H1 (cell line): Measurements from ENCODE around the gene CFAP58.

Experiments used
- GABPA ChIP-seq: IDR thresholded peaks from 2 replicates; pipeline ENCODE4 v1.6.1; 2011; ENCODE audit warnings: mild to moderate bottlenecking, low read length, moderate library complexity, borderline replicate concordance; ENCODE audit not compliant: insufficient read depth
- RAD21 ChIP-seq, 2 experiments: IDR thresholded peaks in 1 of 2; conservative IDR thresholded peaks in 1 of 2; 2 replicates each; pipeline ENCODE4 v1.6.1; 2011; ENCODE audit warnings: low read depth in 2 of 2, low read length in 2 of 2, improper control_type of control experiment in 1 of 2, inconsistent platforms in 1 of 2, mild to moderate bottlenecking in 1 of 2, moderate library complexity in 1 of 2
- TF ChIP-seq, protein P1 (sequence below), 3 experiments: IDR thresholded peaks; 1 replicate in 2 of 3; 2 replicates in 1 of 3; pipeline versions ENCODE4 v1.5.1 to v1.6.1; 2011; ENCODE audit warnings: low read length in 3 of 3, mild to moderate bottlenecking in 3 of 3, inconsistent platforms in 2 of 3, low read depth in 1 of 3, moderate library complexity in 1 of 3; ENCODE audit not compliant: insufficient read depth in 1 of 3; ENCODE audit errors: control extremely low read depth in 1 of 3

DNA sequence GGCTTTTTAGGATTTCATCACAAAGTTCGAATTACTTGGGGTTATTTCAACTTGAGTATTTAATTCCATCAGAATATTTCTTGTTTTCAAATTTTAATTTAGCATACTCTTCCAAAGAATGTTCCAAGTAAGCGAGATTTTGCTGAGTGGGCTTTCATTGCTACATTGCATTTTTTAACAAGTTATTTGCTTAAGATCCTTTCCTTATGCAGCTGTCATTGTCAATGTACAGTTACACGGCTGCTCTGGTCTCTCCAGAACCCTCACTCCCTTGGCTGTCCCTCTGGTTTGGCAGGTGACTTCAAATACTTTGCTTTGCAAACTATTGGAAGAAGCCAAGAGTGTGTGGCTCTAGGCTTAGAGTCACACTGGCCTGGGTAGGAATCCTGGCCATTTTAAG is 80.0 kb downstream of the CFAP58 start:
- TF ChIP-seq GABPA: no peak
- TF ChIP-seq, protein P1, sequence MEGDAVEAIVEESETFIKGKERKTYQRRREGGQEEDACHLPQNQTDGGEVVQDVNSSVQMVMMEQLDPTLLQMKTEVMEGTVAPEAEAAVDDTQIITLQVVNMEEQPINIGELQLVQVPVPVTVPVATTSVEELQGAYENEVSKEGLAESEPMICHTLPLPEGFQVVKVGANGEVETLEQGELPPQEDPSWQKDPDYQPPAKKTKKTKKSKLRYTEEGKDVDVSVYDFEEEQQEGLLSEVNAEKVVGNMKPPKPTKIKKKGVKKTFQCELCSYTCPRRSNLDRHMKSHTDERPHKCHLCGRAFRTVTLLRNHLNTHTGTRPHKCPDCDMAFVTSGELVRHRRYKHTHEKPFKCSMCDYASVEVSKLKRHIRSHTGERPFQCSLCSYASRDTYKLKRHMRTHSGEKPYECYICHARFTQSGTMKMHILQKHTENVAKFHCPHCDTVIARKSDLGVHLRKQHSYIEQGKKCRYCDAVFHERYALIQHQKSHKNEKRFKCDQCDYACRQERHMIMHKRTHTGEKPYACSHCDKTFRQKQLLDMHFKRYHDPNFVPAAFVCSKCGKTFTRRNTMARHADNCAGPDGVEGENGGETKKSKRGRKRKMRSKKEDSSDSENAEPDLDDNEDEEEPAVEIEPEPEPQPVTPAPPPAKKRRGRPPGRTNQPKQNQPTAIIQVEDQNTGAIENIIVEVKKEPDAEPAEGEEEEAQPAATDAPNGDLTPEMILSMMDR (IDR thresholded peaks at IDR 0.05; ENCODE audit: control extremely low read depth in 1 of 3, insufficient read depth in 1 of 3, low read depth in 1 of 3, low read length in 3 of 3): no peak
- no peak for TF ChIP-seq RAD21 (IDR thresholded peaks at IDR 0.05 in 1 of 2, conservative IDR thresholded peaks at IDR 0.05 in 1 of 2; ENCODE audit: low read depth in 2 of 2, low read length in 2 of 2)
